SKM-1 (cell line): ENCODE results near the gene MIA2.
A peak's percentile ranks its signal among the peaks of the same experiment; 100 is the strongest.

Source experiments
- DNase-seq: peaks from one replicate; lab custom pipeline; 2025; ENCODE audit not compliant: unreplicated experiment; lab: John Stamatoyannopoulos, UW

Gene MIA2

DNA sequence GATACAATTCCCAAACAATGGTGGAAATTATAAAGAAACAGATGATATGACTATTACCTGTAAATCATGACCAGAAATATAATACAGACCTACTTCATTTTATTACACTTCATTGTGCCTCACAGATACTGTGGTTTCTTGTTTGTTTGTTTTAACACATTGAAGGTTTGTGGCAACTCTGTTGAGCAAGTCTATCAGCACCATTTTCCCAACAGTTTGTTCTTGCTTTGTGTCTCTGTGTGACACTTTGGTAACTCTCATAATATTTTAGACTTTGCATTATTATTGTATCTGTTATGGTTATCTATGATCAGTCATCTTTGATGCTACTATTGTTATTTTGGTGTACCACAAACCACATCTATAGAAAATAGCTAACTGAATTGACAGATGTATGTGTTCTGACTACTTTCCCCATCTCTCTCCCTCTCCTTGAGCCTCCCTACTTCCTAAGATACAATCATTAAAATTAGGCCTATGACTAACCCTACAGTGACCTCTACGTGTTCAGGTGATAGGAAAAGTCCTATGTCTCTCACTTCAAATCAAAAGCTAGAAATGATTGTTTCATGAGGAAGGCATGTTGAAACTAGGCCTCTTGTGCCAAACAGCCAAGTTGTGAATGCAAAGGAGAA lies 149.4 kb downstream of the MIA2 start:
- no peak for DNase-seq

DNA sequence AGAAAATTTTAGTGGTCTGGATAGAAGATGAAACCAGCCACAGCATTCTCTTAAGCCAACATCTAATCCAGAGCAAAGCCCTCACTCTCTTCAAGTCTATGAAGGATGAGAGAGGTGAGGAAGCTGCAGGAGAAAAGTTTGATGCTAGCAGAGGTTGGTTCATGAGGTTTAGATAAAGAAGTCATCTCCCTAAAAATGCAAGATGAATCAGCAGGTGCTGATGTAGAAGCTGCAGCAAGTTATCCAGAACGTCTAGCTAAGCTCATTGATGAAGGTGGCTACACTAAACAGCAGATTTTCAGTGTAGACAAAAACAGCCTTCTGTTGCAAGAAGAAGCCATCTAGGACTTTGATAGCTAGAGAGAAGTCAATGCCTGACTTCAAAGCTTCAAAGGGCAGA lies 150.0 kb downstream of the MIA2 start:
- DNase-seq = no peak

DNA sequence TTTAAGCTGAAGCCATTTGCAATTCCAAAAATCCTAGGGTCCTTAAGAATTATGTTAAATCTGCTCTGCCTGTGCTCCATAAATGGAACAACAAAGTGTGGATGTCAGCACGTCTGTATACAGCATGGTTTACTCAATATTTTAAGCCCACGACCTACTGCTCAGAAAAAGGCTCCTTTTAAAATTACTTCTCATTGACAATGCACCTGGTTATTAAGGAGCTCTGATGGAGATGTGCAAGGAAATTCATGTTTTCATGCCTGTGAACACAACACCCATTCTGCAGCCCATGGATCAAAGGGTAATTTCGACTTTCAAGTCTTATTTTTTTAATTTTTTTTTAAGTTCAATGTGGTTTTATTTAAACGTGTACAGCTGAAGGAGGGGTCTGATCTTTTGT lies 150.5 kb downstream of the MIA2 start:
- DNase-seq = no peak

DNA sequence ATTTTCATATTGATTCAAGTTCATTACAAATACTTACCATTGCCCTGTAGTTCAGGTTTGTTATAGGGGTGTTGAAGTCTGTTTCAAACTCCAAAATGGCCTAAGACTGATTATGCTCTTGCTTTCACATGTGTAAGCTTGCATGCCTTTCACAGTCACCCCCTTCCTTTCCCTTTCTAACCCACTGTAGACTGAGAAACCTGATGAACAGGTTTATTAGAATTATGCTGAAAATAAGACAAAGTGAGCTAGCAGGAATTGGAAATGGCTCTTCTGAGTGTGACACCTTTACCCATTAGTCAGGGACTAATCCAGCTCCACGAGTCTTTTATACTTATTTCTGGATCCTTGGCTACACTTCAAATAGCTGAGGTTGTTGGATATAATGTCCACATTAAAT lies 159.6 kb downstream of the MIA2 start:
- no peak for DNase-seq

DNA sequence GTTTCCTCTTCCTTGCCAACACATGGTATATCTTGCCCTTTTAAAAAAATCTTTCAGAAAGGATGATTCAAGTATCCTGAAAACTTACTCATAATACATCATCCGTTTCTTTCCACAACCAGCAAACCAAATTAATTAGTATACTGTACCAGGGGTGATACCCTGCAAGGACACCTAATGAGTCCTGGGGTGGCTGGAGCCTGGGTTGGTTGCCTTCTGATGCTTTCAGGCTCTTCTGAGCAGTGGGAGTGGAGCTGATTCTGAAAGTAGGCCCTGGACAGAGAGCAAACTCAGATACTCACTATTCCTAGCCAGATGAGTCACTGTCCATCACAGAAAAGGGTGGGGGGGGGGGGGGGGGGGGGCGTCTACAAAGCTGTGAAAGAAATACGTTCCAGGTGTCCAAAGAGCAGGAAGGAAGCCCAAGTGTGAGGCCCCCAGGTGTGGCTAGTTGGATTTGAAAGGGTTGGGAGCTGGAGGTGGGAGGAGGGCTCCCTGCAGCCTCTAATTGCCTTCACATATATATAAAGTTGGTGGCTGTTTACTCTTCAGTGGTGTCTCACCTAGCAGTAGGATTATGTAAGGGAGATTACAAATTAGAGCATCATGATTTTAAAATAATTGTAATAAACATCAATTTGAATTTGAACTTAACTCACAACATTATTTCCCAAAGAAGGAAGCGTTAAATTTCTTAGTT lies 162.0 kb downstream of the MIA2 start:
- no peak for DNase-seq

DNA sequence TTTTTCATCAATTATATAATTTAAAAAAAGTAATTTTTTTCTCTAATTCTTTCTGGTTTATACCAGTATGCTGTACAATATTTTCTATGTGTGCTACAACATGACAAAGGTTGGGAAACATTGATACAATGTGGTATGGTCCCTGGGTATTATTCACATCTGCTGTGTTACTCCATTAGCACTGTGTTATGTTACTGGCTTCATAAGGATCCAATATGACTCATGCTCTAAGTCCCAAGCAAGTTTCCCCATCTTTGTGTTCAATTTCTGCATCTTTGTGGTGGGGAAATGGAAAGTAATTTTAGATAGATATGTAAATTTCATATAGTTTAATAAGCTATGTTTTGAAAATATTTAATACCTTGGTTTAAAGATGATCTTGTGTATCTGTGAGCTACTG lies 162.7 kb downstream of the MIA2 start:
- DNase-seq = no peak

DNA sequence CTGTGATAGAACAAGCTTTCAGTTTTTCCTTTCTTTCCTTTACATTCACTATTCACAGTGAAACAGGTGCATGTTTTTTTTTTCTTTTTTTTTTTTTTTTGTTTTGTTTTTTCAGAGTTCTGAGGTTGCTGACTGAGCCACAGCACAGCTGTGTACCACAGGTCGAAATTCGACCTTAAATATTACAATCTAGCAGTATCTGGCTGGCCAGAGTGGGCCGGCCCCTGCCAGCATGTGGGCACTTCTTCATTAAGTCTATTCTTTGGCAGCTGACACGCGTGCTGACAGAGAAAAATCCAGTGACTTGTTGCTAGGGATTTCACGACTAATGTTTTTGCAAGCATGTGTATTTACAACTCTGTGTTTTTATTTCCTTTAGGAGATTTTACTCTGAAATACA lies 164.7 kb downstream of the MIA2 start:
- DNase-seq = no peak

DNA sequence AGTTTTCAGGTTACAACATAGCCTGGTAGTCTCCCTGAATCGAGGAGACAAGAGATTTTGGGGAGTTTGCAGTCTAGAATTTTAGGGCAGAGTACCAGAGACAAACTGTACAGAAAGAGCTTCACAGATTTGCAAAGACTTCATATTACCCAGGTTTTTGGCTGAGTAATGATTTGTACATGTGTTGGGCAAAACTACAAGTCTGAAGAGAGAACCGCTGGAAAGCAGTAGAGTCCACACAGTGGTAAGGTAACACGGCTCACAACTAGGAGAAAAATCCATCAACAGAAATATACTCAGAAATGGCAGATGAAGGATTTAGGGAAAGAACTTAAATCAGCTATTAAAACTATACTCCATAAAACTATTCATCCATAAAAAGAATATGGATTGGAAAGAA lies 172.8 kb downstream of the MIA2 start:
- DNase-seq = no peak

DNA sequence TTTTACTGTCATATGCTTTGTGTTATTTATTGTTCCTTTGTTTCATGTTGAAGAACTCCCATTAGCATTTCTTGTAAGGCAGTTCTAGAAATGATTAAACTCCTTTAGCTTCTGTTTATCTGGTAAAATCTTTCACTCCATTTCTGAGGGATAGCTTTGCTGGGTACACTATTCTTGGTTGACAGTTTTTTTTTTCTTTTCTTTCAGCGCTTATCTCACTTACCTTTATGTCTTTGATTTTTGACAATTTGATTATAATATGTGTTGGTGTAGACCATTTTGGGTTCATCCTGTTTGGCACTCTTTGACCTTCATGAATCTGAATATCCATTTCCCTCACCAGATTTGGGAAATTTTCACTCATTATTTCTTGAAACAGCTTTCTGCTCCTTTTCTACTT lies 182.4 kb downstream of the MIA2 start:
- DNase-seq = no peak

DNA sequence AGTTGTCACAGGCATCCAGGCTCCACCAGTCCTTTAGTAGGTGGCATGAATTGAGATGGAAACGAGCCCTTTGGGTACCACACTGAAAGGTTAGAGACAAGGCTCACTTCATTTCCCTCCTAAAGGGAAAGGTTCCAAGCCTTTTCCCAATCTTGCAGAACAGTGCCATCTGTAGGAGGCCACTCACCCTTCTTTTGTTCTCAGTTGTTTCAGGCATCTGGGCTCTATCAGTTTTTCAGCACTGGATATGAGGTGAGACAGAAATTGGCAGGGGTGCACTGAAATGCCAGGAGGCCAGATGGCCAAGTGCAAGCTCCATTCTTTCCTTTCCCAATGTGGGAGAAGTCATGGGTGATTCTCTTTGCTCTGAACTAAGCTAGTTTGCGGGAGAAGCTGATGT lies 183.3 kb downstream of the MIA2 start:
- DNase-seq = no peak

DNA sequence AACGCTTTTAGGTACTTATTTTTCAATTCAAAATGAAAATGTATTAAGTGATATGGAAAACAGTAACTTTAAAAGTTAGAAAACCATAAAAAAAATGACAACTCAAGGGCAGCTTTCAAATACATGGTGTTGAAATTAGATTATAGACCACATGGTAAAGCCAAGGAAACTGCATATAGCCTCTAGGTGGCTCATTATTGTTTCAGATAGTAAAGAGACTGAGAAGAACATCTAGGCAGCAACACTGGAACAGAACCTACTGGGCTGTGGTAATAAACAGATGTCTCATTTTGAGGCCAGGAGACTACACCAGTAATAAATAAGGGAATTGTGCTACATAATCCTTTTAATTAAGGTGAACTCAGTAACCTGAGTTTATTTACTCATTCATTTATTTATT lies 185.6 kb downstream of the MIA2 start:
- no peak for DNase-seq

DNA sequence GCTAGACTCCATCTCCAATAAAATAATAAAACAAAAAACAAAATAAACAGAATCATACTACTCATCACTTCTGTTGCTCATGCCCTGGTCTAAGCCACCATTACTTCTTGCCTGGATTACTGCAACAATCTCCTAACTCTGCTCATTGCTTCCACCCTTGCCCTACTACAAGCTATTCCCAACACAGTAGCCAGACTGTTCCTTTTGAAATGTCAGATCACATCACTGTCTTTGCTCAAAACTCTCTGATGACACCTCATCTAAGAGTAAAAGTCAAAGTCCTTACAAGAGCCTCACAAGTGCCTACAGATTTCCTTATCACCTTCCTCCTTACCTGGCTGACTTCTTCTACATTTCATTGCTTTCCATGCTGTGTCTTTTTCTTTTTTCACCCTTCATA lies 188.5 kb downstream of the MIA2 start:
- DNase-seq = no peak

DNA sequence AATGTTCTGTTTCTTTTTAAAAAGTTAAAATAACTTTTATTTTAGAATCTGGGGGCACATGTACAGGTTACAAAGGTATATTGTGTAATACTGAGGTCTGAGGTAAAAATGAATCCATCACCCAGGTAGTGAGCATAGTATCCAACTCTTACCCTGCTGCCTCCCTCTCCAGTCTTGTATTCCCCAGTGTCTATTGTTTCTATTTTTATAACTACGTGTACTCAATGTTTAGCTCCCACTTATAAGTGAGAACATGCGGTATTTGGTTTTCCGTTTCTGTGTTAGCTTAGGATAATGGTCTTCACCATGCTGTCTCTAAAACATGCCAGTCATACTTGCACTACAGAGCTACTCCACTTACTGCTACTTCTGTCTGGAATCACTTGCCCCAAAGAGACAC lies 190.1 kb downstream of the MIA2 start:
- DNase-seq = no peak

DNA sequence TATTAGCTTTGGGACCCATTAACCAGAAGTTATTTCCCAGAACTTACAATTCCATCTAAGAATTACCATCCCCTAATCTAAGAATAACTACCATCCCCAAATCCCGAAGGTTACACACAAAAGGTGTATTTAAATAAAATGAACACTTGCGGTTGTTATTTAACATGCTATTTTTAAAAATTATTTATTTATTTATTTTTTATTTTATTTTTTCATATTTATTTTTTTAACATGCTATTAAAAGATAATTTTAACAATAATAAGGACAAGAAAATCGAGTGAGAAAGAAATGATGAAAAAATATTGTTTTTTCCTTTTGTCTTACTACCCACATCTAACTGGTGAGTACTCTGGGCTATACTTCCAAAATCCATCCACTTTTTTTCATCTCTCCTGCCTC lies 192.2 kb downstream of the MIA2 start:
- no peak for DNase-seq

DNA sequence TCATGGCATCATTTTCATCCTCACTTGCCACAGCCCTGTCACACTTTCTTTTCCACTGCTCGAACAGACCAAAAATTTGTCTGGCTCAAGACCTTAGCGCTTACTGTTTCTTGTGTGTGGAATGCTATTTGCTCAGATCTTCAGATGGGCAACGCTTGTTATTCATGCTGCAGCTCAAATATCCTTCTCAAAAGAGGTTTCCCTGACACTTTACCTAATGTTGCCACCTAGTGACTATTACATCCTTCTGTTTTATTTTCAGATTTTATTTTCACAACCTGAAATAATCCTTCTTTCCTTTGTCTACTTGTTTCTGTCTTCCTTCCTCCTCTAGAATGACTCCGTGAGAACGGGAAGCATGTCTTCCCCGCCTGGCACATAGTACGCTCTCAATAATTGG lies 192.9 kb downstream of the MIA2 start:
- no peak for DNase-seq

DNA sequence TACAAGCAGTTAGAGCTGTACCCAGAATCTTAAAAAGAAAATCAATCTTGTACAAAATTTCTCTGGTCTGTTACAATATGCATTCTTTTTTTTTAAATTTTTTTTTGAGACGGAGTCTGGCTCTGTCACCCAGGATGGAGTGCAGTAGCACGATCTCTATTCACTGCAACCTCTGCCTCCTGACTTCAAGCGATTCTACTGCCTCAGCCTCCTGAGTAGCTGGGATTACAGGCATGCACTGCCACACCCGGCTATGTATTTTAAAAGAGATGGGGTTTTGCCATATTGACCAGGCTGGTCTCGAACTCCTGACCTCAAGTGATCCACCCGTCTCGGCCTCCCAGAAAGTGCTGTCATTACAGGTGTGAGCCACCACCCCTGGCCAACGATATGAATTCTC lies 194.4 kb downstream of the MIA2 start:
- no peak for DNase-seq

DNA sequence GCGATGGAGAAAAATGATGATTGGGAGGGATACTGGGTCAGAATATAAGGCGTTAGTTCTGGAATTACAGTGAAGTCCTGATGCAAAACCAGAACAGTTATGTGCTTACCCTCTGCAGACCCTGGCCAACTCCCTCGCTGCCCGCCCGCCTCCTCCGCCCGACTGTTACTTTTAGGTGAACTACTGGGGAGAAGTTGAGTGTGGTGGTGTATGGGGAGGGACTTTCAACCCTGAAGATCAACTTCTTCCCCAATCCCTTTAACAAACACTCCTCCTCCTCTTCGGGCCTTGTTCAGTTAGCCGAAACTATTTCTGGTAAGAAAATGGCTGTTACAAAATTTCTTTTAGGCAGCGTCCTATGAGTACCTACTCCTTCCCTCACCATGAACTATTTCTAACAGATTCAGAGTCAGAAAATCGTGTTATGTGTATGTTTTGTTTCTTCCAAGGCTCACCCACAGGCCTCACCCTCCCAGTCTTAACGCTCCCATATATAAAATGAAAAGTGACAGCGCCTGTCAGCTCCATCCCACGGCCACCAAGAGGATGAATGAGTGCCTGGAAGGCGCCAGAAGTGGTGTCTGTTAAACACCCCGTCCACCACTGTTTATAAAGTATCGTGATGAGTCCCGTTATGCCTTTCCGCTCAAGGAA lies 197.2 kb downstream of the MIA2 start:
- DNase-seq = no peak

DNA sequence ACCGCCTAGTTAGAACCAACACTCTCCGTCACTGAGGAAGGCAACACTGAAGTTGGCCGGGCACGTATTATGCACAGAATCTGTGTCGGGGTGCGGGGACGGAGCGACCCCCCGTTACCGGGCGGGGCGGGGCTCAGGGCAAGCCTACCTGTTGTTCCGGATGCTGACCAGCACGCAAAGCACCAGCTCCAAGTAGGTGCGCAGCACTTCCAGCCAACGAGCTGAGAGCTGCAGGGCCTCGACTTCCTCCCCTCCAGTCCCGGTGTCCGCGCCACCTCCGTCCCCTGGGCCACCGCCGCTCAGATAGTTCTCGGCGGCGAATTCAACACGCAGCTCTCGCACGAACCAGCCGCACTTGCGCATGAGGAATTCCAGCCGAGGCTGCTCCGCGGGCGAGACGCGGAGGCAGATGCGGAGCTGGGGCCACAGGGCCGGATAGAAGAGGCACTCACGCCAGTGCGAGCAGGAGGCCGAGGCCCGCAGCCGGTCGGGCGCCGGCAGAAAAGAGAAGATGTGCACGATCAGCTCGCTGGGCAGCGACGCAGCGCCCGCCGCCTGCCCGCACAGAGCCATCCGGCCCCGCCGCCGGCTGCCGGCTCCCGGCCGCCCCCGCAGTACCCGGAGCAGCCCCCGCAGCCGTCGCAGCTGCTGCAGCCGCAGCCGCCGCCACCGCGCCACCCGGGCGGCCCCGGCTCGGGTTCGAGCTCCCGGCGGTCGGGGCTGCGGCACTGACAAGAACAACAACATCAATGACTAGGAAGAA lies 197.9 kb downstream of the MIA2 start:
- DNase-seq = no peak

DNA sequence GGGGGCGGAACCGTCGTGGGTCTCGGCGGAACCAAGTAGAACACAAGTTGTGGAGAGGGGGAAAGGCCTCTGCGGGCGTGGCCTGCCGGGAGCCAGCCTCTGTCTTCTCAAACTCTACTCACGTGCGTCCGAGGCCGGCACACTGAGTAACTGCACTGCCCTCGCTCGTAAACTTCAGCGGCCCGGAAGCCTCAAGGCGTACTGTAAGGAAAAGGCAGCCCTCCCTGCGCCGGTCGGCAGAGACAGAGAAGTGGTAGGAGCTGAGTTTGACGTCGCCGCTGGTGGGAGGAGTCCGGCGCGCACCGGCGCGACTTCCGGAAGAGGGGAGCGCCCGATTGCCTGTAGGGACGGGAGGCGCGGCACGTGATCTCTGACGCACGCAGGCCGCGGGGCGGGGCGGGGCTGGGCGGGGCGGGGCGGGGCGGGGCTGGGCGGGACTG lies 198.5 kb downstream of the MIA2 start, which contains the start of gene FBXO33:
Gene FBXO33 (minus strand): TSS at position 255 of the 440 bp plus-strand sequence. CDS start 271 bp downstream, outside the sequence.
- DNase-seq = peak; percentile 70

DNA sequence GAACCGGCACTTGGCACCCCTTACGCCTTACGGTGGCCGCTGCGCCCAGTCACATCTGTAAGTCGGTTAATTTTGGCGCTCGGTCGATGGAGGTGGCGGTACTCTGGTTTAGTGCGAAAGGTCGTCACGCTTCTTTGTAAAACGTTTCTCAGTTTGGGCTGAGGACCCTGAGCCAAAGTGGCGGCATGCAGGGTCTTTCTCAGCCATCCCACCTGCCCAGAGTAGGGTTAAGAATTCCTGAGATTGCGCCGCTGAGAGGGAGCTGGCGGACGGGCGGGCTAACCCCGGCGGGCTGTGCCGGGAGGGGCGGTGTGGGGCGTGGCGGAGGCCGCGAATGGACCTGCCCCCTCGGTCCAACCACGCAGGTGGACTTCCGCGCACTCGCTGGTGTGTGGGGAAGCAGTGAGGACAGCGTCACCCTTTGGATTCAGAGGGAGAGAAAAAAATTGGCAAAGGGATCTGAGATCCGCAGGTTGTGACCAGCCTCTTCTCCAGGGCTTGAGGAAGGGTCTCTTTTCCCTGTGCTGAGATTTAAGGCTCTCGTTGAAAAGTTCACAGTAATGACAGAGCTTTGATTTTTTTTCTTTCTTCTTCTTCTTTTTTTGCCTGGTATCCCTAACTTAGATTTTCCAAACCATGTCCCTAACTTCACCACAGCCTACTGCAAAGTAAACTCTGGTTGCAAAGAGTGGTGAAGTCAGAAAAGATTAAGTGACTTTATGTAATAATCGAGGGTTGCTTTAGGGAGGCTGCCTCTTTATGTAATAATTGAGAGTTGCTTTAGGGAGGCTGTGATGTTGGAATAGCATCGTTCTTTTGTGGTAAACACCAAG lies 199.1 kb downstream of the MIA2 start:
- DNase-seq = peak; percentile 70

DNA sequence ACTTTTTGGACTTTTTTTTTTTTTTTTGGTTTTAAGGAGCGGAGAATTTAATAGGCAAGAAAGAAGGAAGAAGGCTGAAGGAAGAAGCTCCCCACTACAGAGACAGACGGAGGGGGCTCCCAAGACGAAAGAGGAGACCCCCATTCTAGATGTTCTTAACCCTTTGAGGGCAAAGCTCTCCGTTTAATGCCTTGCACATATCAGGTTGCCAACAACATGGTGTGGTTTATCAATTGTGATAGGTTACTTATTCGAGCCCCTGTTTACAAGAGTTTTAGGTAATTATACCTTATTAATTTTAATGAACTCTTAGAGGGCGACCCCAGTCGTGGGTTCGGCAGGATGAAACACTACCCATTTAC lies 199.7 kb downstream of the MIA2 start:
- DNase-seq = no peak
